SH-SY5Y (cell line): ENCODE results near the gene OGFOD3.

ENCODE experiments used
- GATA2 ChIP-seq: IDR thresholded peaks from 2 replicates; pipeline ENCODE4 v1.6.1; 2011; ENCODE audit warnings: mild to moderate bottlenecking, low read depth, low read length
- GATA3 ChIP-seq: IDR thresholded peaks from 2 replicates; pipeline ENCODE4 v1.6.1; 2011; ENCODE audit warnings: low read depth, mild to moderate bottlenecking, low read length, moderate library complexity

The OGFOD3 gene

DNA sequence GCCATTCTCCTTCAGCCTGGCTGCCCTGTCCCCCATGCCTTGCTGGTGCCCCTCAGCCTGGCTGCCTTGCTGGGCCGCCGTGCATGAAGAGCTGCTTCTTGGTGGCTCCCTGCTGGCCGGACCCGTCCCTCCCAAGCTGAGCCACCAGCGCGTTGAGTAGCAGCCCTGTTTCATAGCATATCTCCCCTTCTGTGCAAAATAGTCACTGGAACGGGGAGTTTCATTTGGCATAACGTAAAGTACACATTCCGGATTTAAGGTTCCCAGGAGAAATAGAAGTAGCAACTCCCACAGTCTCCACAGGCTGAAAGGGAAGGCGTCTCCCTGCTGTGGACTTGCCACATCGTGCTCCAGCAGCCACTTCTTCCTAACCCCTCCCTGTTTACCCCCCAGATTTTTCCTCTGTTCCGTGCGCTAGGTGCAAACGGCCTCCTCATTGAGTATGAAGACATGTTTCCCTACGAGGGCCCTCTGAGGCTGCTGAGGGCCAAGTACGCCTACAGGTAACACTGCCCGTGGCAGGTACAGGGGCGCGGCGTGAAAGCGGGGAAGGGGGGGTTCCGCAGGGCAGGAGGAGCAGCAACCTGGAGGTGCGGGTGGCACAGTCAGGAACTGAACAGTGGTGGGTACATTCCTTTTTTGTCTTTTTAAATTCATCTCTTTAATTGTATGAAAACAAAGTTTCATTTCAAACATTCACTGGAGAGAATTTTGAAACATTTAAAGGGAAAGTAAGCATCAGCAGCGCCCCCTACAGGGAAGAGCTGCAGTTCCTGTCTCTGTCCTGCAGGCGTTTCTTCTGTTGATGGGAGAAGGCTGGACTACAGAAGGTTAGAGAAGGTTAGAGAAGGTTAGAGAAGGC lies 5.8 kb upstream of the OGFOD3 start:
- TF ChIP-seq GATA3 (no peak), GATA2 (no peak)

DNA sequence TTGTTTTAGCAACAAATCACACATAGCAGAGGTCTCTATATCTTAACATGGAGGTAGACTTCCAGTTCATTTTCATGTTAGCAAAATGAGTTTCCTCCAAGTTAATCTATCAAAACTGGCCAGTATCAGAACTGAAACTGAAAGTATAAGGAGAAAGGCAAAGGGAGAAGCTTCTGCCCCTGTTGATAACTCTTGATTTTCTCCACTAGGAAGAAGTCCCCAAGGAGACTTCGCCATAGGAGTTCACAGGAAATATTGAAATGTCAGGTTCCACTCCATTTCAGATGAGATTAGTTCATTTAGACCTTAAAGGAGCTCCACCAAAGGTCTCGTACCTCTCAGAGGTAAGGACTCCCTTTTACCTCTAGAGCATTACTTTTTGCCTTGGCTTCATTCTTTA lies 1.2 kb upstream of the OGFOD3 start:
- TF ChIP-seq GATA2 = no peak
- no peak for TF ChIP-seq GATA3

DNA sequence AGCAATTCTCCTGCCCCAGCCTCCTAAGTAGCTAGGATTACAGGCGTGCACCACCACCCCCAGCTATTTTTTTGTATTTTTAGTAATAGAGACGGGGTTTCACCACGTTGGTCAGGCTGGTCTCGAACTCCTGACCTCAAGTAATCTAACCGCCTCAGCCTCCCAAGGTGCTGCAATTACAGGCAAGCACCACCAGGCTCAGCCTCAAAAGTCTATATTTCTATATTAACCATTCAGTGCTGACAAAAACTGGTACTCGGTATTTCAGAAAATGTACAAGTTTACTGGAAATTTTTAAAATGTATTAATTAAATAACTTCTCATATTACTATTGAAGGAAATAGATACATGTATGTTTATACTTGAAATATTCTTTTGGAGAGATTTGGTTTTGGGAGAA lies 1.6 kb downstream of the OGFOD3 start:
- TF ChIP-seq GATA3 = no peak

GRCh38 chr17:82416264-82416663 lies 2.1 kb downstream of the OGFOD3 start:
- TF ChIP-seq GATA3 (no peak), GATA2 (no peak)

- TF ChIP-seq GATA2 = no peak
- TF ChIP-seq GATA3 = no peak
These were observed 2.6 kb downstream of the OGFOD3 start for GRCh38 chr17:82415786-82416185.

DNA sequence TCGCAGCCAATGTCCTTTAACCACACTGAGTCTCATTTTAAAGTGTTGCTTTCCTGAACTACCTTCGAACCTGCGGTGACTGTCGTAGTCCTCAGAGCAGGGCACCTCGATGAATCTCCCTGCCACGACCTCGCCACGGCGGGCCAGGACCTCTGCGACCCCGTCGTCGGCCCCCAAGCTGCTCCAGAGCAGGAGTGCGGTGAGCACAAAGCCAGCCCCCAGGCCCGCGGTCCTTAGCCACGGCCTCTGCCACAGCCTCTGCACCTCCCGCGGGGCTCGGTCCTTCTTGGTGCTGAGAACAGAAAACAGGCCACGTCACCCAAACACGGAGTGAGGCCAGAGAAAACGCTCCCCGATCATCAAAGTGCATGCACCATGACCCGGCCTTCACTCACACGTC lies 3.0 kb downstream of the OGFOD3 start:
- TF ChIP-seq GATA3 (no peak), GATA2 (no peak)

GRCh38 chr17:82414548-82415281 lies 3.7 kb downstream of the OGFOD3 start:
- TF ChIP-seq GATA3 (no peak), GATA2 (no peak)

- TF ChIP-seq GATA3 (no peak), GATA2 (no peak)
These were observed 5.6 kb downstream of the OGFOD3 start for GRCh38 chr17:82412535-82413520.

- TF ChIP-seq GATA3 = no peak
- no peak for TF ChIP-seq GATA2
These were observed 6.9 kb downstream of the OGFOD3 start for GRCh38 chr17:82411396-82412053.

DNA sequence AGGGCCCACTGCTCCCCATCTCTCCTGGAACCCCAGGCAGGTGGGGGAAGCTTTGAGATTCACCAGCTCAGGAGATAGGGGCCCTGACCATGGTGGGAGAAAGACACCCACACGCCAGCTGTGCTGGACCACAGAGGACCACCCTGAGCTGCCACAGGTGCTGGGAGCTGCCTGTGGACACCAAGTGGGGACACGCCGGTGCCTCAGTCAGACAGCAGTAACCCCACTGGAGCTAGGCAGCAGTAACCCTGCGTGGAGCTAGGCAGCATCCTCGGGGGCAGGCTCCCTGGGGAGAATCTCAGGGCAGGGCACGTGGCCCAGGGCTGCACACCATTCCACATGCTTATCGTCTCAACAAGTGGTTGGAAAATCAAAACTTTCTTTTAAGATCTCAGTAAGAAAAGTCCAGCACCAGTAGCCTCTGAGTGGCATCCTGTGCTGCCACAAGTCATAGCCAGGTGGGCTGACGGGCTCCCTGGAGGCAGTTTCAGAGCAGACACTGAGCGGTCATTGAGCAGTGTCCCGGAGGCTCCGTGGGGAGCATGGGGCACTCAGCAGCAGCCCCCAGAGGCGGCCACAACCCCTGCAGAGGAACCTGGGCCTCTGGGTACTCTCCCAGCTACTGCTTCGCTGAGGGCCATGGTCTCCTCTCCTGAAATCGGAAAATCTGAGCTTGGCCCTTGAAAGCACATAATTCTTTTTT lies 8.2 kb downstream of the OGFOD3 start:
- TF ChIP-seq GATA3 (no peak), GATA2 (no peak)

- no peak for TF ChIP-seq GATA3
- no peak for TF ChIP-seq GATA2
These were observed 9.5 kb downstream of the OGFOD3 start for GRCh38 chr17:82408938-82409318.

- TF ChIP-seq GATA2 = no peak
- TF ChIP-seq GATA3 = no peak
These were observed 10.0 kb downstream of the OGFOD3 start for GRCh38 chr17:82408288-82408937.
